ENCODE results near the gene PRR16.

PRR16 gene

GRCh38 chr5:120599576-120599975 is 135.5 kb downstream of the PRR16 start:
- DNase-seq, result no peak

- DNase-seq, result peak; percentile 18
Measured at GRCh38 chr5:120600639-120601038, 136.5 kb downstream of the PRR16 start.

GRCh38 chr5:120602033-120602432 is 137.9 kb downstream of the PRR16 start:
- DNase-seq, result no peak

GRCh38 chr5:120604884-120605283 is 140.8 kb downstream of the PRR16 start:
- no peak for DNase-seq

GRCh38 chr5:120605325-120606079 is 141.4 kb downstream of the PRR16 start:
- DNase-seq, result no peak

GRCh38 chr5:120609570-120609969 is 145.5 kb downstream of the PRR16 start:
- DNase-seq, result no peak

- no peak for DNase-seq
Measured at GRCh38 chr5:120610145-120610544, 146.0 kb downstream of the PRR16 start.

- no peak for DNase-seq
Measured at GRCh38 chr5:120613729-120614128, 149.6 kb downstream of the PRR16 start.

GRCh38 chr5:120614531-120615180 is 150.6 kb downstream of the PRR16 start:
- no peak for DNase-seq

GRCh38 chr5:120615967-120616645 is 152.0 kb downstream of the PRR16 start:
- no peak for DNase-seq

GRCh38 chr5:120621339-120621738 is 157.2 kb downstream of the PRR16 start:
- no peak for DNase-seq

GRCh38 chr5:120624021-120624563 is 160.0 kb downstream of the PRR16 start:
- no peak for DNase-seq

- no peak for DNase-seq
Measured at GRCh38 chr5:120628156-120628555, 164.1 kb downstream of the PRR16 start.

GRCh38 chr5:120630550-120630949 is 166.4 kb downstream of the PRR16 start:
- DNase-seq, result no peak

GRCh38 chr5:120631611-120632010 is 167.5 kb downstream of the PRR16 start:
- no peak for DNase-seq

GRCh38 chr5:120632430-120632829 is 168.3 kb downstream of the PRR16 start:
- no peak for DNase-seq

- DNase-seq, result no peak
Measured at GRCh38 chr5:120638449-120638848, 174.3 kb downstream of the PRR16 start.

- no peak for DNase-seq
Measured at GRCh38 chr5:120640778-120641177, 176.7 kb downstream of the PRR16 start.

- DNase-seq, result no peak
Measured at GRCh38 chr5:120644516-120644915, 180.4 kb downstream of the PRR16 start.

GRCh38 chr5:120655828-120656435 is 191.8 kb downstream of the PRR16 start:
- DNase-seq, result no peak

GRCh38 chr5:120657104-120657503 is 193.0 kb downstream of the PRR16 start:
- DNase-seq, result no peak

GRCh38 chr5:120677481-120677880 is 213.4 kb downstream of the PRR16 start:
- no peak for DNase-seq

- no peak for DNase-seq
Measured at GRCh38 chr5:120678279-120678678, 214.2 kb downstream of the PRR16 start.
